ENCODE measurements around the gene TMIGD2.
A peak's percentile ranks its signal among the peaks of the same experiment; 100 is the strongest.
"Not testable (repeated sequence)": the region's sequence is repeated elsewhere in the genome, so short reads cannot be mapped to it uniquely, and the experiment has no call there.

Gene TMIGD2, protein sequence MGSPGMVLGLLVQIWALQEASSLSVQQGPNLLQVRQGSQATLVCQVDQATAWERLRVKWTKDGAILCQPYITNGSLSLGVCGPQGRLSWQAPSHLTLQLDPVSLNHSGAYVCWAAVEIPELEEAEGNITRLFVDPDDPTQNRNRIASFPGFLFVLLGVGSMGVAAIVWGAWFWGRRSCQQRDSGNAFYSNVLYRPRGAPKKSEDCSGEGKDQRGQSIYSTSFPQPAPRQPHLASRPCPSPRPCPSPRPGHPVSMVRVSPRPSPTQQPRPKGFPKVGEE

DNA sequence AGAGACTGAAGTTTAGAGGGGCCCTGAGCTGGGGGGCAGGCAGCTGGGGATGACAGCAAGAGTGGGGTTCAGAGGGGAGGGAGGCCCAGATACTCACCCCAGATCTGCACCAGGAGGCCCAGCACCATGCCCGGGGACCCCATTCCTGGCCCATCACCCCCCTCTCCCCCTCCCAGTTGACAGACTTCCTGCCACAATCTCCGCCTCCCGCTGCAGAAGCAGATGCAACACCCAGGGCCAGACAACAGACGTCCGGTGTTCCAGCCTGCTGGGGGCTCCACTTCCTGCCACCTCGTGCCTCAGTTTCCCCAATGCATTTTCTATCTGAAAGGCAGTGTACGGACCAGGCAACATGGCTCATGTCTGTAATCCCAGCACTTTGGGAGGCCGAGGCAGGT is at the start of gene TMIGD2:
TSS of gene TMIGD2 (minus strand) at position 147 of the 398 bp plus-strand sequence. CDS start at position 143, 4 bp downstream.
- no peak for DNase-seq

DNA sequence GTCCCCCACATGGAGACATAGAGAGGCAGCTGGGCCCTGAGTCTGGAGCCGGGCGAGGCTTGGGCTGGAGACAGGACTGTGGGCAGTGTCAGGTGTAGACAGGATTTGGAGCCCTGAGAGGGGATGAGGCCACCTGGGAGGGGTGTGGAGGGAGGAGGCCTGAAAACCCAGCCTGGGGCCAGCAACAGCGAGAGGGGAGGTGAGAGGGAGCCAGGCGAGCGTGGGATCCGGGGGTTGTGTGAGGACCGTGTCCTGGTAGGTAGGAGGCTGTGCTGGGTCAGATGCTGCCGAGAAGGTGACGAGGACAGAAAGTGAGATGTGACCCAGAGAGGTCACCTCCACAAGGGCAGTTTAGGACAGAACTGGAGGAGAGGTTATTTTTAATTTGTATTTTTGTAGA is 48.5 kb upstream of the TMIGD2 start:
- no peak for DNase-seq

DNA sequence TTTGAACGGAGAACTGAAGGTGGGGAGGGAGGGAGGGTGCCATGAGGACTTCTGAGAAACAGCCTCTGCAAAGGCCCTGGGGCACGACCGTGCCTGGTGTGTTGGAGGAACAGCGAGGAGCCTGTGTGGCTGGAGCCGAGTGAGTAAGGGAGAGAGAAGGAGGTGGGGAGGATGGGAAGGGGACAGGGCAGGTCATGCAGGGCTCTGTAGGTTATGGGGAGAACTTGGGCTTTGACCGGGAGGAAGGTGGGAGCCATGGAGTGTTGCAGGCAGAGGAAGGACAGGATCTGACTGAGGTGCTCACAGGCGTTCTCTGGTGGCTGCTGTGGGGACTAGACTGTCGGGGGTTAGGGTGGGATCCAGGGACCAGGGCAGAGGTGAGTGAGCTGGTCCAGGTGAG is 47.9 kb upstream of the TMIGD2 start:
- no peak for DNase-seq

DNA sequence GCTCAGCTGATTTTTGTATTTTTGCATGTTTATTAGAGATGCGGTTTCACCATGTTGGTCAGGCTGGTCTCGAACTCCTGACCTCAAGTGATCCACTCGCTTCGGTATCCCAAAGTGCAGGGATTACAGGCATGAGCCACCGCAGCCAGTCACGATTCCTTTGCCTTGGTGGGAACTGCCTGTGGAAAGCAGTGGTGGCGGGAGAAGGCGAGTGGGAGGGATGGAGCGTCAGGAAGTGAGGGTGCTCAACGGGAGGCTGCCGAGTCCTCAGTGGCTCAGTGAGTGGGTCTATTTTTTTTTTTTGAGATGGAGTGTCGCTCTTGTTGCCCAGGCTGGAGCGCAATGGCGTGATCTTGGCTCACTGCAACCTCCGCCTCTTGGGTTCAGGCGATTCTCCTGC is 47.0 kb upstream of the TMIGD2 start:
- not testable (repeated sequence) for DNase-seq

DNA sequence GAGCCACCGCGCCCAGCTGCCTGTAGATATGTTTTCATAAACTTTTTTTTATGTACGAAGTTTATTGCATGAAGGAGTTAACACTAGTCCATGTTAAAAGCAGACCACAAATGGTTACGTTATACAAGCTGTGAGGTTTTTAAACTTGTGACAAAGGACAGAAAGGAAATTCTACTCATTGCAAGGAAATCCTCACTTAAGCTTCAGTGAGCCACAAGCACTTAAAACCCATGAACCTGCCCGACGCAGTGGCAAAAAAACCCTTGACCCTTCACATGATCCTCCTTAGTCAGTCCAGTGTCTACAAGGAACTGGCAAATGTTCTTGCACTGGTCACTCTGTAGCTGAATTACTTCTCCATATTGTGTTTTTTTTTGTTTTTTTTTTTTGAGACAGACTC is 45.3 kb upstream of the TMIGD2 start:
- DNase-seq, result no peak

DNA sequence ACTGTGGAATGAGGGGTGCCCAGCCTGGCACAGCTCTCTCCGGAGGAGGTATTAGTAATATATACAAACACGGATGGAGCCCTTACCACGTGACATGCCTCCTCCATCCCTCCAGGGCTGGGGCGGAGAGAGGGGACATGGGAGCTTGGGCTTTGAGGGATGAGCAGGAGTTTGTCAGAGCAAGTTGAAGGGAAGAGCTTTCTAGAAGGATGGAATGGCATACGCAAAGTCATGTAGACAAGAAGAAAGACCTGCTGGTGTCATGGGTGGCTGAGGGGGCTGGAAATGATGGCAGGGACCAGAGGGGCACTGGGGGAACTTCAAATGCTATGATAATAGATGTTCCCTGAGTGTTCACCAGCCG is 43.8 kb upstream of the TMIGD2 start:
- no peak for DNase-seq

DNA sequence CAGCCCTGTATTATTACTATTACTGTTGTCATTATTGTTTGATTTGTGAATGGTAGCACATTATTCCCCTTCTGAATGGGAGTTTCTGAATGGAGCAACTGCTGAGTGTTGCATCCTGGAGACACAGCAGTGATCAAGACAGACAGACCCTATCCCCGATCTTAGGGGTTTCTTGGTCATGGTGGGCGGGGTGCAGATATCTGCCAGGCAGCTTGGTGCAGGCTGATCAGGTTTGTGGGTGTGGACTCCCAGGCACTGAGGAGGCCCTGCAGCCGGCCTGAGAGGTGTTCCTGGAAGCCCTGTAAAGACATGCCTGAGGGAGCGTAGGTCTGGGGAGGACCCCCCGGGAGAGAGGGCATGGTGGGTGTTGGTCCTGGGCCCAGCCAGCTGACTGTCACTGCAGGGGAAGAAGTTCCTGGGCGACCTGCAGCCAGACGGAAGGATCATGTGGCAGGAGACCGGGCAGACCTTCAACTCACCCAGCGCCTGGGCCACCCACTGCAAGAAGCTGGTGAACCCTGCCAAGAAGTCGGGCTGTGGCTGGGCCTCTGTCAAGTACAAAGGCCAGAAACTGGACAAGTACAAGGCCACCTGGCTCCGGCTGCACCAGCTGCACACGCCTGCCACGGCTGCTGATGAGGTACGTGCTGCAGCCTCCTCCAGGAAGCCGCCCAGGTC is 43.3 kb upstream of the TMIGD2 start:
- no peak for DNase-seq

DNA sequence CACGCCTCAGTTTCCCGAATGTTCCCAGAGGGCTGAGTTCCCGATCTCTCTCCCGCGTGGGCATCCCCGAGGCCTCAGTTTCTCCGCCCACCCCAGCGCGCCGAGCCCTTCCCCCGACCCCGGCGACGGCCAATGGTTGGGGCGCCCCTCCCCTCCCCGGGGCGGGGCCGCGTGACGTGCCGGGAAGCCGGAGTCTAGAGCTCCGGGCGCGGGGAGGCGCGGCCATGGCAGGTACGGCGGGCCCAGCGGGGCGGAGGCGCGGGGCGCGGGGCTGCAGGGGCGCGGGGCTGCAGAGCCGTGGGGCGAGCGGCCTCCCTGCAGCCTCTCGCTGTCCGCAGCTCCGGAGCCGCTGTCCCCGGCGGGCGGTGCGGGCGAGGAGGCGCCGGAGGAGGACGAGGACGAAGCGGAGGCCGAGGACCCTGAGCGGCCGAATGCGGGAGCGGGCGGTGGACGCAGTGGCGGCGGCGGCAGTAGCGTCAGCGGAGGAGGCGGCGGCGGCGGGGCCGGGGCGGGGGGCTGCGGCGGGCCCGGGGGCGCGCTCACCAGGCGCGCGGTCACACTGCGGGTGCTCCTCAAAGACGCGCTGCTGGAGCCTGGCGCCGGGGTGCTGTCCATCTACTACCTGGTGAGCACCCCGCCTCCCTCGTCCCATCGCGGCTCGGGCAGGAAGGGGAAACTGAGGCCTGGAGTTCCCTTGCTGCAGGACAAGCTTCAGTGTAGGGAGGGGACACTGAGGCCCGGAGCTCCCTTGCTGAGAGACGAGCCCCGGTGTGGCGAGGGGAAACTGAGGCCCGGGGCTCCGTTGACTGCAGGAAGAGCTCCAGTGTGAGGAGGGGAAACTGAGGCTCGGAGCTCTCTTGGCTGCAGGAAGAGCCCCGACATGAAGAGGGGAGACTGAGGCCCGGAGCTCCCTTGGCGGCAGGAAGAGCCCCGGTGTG is 41.5 kb upstream of the TMIGD2 start, which contains the start of gene MPND:
TSS of gene MPND (plus strand) at position 193 of the 938 bp plus-strand sequence. CDS start at position 225, 32 bp downstream.
- DNase-seq, result peak; percentile 89

DNA sequence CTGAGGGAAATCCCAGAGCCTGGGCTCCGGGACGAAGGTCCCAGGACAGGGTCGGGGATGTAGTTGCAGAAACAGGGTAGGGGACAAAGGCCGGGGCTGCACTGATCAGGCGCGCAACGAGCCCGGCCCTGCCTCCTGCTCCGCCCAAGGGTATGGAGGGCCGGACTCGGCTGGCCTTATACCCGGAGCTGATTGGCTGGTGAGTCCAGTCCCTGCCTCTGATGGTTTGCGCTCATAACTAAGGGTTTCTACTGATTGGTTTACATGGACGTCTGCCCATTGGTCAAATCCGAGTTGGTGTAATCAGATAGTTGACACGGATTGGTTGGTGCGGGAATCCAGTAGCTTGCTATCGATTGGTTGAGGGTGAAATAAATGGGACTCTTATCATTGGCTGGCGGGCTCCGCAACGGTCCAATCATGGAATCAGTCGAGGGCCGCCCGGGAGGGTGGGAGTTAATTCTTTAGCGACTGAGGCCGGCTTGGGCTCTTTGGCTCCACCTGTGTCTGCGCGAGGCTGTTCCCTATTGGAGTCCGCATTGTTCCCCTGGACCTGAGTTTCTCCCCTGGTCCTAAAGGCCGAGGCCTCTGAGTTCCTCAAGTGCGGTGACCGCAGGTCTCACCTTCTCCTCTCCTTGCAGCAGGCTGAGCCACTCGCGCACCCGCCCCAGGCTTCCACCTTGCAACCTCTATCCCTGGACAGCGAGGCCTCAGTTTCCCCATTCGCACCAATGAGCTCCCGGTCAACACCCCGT is 40.6 kb upstream of the TMIGD2 start:
- peak; percentile 88 to 89 for DNase-seq

DNA sequence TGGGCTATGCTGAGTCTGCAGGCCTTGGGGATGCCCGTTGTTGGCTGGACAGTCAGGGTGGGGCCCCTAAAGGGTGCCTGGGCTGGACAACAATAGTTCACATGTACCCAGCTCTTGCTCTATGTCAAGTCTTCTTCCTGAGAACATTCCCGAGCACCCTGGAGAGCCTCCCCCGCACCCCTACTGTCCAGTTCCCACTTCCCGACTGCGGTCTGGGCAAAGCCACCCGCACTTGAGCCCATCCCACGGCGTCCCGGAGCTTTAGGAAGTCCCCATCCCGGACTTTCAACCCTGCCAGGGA is 40.1 kb upstream of the TMIGD2 start:
- no peak for DNase-seq

DNA sequence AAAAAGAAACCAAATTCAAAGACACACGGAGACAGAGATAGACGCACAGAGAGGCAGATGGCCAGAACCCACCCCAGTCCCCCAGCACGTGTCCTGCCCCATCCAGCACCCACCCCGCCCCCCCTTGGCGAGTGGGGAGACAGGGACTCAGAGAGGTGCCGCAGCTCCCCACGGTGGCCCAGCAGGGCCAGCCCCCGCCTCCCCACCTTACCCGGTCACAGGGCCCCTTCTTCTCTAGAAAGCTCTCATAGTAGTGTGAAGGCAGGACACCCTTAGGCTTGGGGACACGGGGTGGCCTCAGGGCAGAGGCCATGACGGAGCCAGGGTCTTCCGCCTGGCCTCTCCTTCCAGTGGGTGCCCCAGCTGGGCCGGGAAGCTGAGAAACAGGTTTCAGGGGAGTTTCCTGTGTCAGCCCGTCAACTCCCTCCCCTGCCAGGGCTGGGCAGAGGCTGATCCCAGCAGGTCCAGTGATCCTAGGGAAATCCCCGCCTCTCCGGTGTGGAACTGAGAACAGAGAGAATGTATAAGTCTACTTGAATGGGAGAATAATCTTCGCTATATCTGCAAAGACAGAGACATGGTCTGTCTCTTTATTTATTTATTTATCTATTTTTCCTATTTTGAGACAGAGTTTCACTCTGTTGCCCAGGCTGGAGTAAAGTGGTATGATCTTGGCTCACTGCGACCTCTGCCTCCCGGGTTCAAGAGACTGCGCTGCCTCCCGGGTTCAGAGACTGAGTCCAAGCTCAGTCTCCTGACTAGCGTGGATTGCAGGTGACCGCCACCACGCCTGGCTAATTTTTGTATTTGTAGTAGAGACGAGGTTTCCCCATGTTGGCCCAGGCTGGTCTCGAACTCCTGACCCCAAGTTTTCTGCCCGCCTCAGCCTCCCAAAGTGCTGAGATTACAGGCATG is 36.5 kb upstream of the TMIGD2 start, which contains the start of gene STAP2:
TSS of gene STAP2 (minus strand) at position 387 of the 915 bp plus-strand sequence. CDS start at position 313, 74 bp downstream.
- peak in 1 of 2 experiments; percentile 20 for DNase-seq

DNA sequence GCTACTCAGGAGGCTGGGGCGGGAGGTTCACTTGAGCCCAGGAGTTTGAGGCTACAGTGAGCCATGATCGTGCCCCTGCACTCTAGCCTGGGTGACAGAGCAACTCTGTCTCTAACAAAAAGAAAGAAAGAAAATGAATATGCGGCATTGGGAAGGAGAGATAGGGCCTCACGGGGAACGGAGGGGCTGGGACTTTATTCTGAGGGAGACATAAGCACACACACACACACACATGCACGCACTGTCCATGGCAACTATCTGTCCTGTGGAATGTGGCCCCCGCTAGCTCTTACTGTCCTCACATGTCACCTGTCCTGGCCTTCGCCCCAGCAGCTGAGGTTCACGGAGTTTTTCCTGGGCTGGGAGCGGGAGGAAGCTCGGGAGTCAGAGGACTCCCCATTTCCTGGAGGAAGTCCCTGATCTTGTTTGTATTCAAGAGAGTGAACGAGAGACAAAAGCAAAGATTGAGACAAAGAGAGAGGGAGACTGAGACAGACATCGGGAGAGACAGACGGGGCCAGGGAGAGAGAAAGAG is 35.8 kb upstream of the TMIGD2 start:
- DNase-seq, result no peak

DNA sequence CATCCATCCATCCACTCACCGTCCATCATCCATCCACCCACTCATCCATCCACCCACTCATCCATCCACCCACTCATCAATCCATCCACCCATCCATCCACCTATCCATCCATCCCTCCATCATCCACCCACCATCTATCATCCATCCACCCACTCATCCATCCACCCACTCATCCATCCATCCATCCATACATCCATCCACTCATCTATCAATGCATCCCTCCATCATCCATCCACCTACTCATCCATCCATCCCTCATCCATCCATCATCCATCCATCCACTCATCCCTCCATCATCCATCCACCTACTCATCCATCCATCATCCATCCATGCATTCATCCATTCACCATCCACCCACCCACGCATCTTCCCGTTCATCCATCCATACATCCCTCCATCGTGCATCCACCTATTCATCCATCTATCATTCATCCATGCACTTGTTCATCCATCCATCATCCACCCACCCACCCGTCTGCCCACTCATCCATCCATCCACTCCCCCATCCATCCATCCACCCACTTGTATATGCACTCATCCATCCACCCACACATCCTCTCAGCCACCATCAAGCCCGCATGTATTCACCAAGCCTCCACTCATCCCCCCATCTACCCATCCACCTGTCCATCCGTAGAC is 32.9 kb upstream of the TMIGD2 start:
- DNase-seq, result no peak

DNA sequence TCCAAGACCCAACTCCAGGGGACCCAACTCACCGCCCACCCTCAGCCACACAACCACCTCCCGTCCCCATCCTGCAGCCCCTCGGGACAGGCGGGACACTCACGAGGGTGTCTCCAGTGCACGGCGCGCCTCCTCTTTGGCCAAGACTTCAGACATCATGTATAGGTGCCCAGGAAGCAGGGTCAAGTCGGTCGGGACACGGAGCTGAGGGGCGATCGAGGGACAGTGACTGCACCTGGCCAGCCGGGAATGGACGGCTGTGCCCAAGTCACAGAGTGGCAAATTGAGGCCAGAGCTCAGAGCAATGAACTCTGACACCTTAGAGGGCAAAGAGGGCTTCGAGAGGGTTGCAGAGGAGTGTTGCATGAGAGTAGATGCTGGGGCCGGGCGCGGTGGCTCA is 27.7 kb upstream of the TMIGD2 start:
- no peak for DNase-seq

DNA sequence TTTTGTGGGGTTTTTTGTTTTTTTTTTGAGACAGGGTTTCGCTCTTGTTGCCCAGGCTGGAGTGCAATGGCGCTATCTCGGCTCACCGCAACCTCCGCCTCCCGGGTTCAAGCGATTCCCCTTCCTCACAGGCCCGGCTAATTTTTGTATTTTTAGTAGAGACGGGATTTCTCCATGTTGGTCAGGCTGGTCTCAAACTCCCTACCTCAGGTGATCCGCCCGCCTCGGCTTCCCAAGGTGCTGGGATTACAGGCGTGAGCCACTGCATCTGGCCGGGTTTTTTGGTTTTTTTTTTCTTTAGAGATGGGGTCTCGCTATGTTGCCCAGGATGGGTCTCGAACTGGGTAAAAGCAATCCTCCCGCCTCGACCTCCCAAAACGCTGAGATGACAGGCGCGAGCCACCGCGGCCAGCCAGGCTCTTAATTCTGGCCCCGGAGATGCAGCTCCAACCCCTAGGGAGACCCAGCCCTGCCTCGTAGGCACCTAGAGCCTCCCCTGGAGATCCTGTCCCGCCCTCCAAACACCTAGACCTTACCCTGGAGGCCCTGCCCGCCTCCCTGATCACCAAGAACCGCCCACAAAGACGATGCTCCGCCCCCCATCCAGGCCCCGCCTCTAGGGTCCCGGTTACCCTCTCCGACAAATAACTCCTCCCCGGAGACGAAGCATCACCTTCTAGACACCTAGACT is 26.9 kb upstream of the TMIGD2 start:
- DNase-seq, result peak in 1 of 2 experiments; percentile 14

DNA sequence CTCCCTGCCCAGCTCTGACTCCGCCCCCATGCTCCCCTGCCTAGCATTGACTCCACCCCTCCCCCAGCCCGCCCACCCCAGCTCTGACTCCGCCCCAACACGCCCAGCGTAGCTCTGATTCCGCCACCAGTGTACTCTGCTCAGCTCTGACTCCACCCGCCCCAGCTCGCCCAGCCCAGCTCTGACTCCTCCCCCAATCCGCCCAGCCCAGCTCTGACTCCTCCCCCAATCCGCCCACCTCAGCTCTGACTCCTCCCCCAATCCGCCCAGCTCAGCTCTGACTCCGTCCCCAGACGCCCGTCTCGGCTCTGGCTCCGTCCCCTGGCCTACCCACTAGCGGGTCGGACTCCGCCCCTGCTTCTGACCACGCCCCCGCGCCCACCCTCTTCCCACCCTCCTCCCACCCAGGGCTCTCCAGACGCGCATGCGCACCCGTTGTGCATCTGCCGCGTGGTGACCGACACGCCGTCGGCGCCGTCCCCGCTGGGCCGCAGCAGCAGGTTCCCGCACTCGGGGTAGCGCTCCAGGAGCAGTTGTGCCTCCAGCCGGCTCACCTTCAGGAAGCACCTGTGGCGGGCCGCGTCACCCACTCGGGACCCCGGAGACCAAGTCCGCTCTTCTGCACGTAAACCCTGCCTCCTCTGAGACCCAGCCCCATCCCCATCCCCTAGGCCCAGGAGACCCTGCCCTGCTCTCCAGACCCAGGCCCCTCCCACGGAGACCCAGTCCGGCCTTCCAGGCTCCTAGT is 26.2 kb upstream of the TMIGD2 start:
- DNase-seq, result peak; percentile 91 to 94

DNA sequence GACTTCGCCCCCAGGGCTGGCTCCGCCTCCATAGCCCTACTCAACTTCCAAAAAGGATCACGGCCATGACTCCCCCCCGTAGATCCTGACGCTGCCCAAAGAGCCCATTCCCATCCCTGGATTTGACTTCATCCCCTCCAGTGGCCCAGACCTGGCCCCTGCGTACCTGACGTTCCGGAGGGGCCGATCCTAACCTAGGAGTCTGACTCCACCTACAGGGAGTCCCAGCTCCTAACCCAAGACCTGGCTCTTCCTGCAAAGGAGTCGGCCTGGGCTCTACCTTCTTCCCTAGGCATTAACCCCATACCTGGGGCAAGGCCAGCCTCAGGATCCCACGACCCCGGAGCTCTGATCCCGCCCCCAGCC is 25.7 kb upstream of the TMIGD2 start:
- no peak for DNase-seq

DNA sequence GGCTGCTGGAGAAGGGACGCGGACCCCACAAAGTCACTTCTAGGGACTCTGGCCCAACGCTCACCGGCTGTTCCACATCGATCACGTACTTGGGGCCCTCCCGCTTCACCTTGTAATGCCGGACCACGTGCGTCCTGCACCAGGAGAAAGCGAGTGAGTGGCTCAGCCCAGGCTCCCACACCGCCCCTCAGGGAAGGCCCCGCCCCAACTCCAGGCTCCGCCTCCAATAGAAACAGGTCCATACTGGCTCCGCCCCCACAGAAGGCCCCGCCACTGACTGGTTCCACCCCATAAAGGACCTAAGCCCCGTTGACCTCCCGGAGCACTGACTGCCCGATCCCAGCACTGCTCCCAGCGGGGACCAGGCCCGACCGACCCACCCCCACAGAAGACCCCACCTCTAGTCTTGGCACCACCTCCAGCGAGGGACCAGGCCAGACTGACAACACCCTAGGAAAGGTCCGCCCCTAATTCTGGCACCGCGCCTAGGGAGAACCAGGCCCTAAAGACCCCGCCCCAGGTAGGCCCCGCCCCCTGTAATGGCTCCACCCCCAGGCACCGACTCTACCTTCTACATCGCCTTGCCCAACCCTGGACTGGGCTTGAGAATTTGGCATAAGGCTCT is 25.2 kb upstream of the TMIGD2 start:
- peak; percentile 61 to 64 for DNase-seq

DNA sequence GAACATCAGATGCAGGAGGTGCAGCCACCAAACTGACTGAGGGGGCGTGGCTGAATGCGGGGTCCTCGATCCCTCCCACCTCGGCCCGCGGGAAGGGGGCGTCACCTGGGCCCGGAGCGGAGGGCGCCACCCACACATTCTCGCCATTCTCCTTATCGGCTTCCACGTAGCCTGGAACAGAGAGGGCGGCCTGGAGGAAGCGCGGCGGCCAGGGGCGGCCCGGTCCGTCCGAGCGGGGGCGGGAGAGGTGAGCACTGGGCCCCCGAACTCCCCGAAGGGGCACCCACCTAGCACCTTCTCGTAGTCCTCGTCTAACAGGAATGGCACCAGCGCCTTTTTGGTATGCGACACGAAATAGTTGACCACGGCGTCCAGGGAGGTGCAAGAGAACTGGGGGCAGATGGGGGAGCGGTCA is 24.7 kb upstream of the TMIGD2 start:
- no peak for DNase-seq
